Measurements from ENCODE around the gene APRT.

The APRT gene

DNA sequence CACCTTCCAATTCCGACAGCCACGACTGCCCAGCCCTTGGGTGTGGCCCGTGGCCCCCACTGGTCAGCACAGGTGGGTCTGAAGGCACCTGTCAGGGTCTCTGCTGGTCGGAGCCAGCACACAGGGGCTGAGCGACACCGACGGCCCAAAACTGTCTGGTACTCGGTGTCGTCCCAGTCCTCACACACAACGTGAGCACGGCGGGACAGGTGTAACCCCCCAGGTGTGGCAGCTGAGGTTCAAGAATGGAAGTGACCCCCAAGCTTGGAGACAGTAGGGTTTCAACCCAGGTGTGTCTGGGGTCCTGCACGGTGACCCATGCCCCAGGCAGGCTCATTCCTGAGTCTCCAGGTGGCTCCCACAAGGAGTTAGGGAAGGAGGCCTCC lies 44.0 kb upstream of the APRT start:
- Histone ChIP-seq H3K27ac (ENCODE audit: low read depth, low read length, poor library complexity, severe bottlenecking) (no peak overlapping the region), H3K9ac (ENCODE audit: low read length) (no peak overlapping the region), H3K79me2 (ENCODE audit: insufficient read depth, low read length) (no peaks in the 10 kb centered on the region), H3K27me3 (ENCODE audit: insufficient read depth, low read length) (no peaks in the 10 kb centered on the region), H2AFZ (ENCODE audit: low read length) (no peak overlapping the region), H3K9me2 (ENCODE audit: low read depth, low read length) (no peaks in the 10 kb centered on the region), H3K4me1 (ENCODE audit: insufficient read depth, low read length, severe bottlenecking) (peaks cover 33% of the 10 kb centered on the region), H3K4me3 (ENCODE audit: low read depth, low read length, poor library complexity, severe bottlenecking) (no peak overlapping the region), H3F3A (ENCODE audit: insufficient read depth, low read length) (no peaks in the 10 kb centered on the region), H3K9me3 (ENCODE audit: low read length) (no peaks in the 10 kb centered on the region), H3K4me2 (ENCODE audit: low read length) (peak overlapping the region; percentile 38; the same call in 1 of the 2 replicates), H4K20me1 (ENCODE audit: insufficient read depth, low read length) (no peaks in the 10 kb centered on the region), H3K36me3 (ENCODE audit: insufficient read depth, low read length) (peaks cover 21% of the 10 kb centered on the region)
- TF ChIP-seq EZH2 (IDR thresholded peaks at IDR 0.05; ENCODE audit: borderline replicate concordance, low read length), result no peak

DNA sequence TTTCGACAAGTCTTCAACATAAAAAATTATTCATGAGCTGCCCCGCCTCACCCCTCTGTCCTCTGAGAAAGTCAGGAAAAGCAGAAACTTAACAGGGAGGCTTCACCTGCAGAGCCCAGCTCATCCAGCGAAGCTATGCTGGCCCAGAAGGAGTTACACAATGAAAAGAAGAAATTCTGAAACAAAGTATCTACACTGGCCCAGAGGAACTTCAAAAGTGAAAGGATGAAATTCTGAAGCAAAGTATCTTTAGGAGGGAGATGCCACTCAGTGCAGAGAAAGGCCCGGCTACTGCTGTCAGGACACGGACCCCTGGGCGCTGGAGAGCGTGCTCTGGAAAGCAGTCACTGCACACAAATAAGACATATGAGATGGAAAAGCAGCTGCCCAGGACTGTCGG lies 43.4 kb upstream of the APRT start:
- Histone ChIP-seq H3K4me1 (ENCODE audit: insufficient read depth, low read length, severe bottlenecking) (peaks cover 33% of the 10 kb centered on the region), H3K4me2 (ENCODE audit: low read length) (no peak overlapping the region), H3K27ac (ENCODE audit: low read depth, low read length, poor library complexity, severe bottlenecking) (no peak overlapping the region), H3K27me3 (ENCODE audit: insufficient read depth, low read length) (no peaks in the 10 kb centered on the region), H3K79me2 (ENCODE audit: insufficient read depth, low read length) (no peaks in the 10 kb centered on the region), H3K9ac (ENCODE audit: low read length) (no peak overlapping the region), H3K9me3 (ENCODE audit: low read length) (no peaks in the 10 kb centered on the region), H3K9me2 (ENCODE audit: low read depth, low read length) (no peaks in the 10 kb centered on the region), H2AFZ (ENCODE audit: low read length) (no peak overlapping the region), H4K20me1 (ENCODE audit: insufficient read depth, low read length) (no peaks in the 10 kb centered on the region), H3F3A (ENCODE audit: insufficient read depth, low read length) (no peaks in the 10 kb centered on the region), H3K36me3 (ENCODE audit: insufficient read depth, low read length) (peaks cover 16% of the 10 kb centered on the region), H3K4me3 (ENCODE audit: low read depth, low read length, poor library complexity, severe bottlenecking) (no peak overlapping the region)
- TF ChIP-seq, protein P1, sequence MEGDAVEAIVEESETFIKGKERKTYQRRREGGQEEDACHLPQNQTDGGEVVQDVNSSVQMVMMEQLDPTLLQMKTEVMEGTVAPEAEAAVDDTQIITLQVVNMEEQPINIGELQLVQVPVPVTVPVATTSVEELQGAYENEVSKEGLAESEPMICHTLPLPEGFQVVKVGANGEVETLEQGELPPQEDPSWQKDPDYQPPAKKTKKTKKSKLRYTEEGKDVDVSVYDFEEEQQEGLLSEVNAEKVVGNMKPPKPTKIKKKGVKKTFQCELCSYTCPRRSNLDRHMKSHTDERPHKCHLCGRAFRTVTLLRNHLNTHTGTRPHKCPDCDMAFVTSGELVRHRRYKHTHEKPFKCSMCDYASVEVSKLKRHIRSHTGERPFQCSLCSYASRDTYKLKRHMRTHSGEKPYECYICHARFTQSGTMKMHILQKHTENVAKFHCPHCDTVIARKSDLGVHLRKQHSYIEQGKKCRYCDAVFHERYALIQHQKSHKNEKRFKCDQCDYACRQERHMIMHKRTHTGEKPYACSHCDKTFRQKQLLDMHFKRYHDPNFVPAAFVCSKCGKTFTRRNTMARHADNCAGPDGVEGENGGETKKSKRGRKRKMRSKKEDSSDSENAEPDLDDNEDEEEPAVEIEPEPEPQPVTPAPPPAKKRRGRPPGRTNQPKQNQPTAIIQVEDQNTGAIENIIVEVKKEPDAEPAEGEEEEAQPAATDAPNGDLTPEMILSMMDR (IDR thresholded peaks at IDR 0.05; ENCODE audit: low read length), result no peak
- TF ChIP-seq EZH2 (IDR thresholded peaks at IDR 0.05; ENCODE audit: borderline replicate concordance, low read length), result no peak

DNA sequence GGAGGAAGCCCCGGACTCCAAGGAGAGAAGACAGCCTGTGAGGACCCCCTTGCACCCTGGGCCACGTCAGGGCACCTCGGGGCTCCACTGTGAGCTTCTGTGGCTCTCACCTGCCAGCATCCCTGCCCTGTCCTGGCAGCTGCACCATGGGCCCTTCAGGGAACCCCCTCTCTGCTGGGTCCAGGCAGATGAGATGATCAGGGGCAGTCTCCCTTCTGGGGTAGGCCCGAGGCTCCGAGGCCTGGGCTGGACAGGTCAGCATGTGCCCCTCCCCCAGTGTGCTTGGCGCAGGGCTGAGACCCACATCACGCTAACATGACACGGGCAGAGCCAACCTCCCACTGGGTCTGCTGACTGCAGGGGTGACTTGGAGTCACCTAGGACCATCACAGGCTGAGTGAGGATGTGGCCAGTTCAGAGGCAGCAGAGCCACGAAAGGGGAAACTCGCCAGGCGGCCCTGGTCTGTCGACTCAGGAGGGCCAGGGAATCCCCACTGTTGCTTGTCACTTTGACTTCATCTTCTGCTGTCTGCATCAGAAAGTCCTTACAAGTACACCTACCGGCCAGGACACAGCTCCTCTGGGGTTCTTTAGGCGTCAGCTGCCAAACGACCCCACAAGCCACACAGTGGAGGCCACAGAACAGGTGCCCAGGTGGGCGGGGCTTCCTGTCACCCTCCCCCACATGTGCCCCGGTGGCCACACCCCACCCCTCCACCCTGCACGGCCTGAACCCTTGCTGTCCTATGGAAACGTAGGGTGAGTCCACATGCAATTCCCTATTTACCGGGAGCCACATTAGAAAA lies 42.8 kb upstream of the APRT start:
- Histone ChIP-seq H3K27ac (ENCODE audit: low read depth, low read length, poor library complexity, severe bottlenecking) (no peak overlapping the region), H3K79me2 (ENCODE audit: insufficient read depth, low read length) (no peaks in the 10 kb centered on the region), H4K20me1 (ENCODE audit: insufficient read depth, low read length) (no peaks in the 10 kb centered on the region), H3K9me3 (ENCODE audit: low read length) (no peaks in the 10 kb centered on the region), H3F3A (ENCODE audit: insufficient read depth, low read length) (no peaks in the 10 kb centered on the region), H3K4me3 (ENCODE audit: low read depth, low read length, poor library complexity, severe bottlenecking) (no peak overlapping the region), H3K36me3 (ENCODE audit: insufficient read depth, low read length) (peaks cover 9% of the 10 kb centered on the region), H3K4me2 (ENCODE audit: low read length) (no peak overlapping the region), H3K27me3 (ENCODE audit: insufficient read depth, low read length) (no peaks in the 10 kb centered on the region), H3K9ac (ENCODE audit: low read length) (no peak overlapping the region), H3K9me2 (ENCODE audit: low read depth, low read length) (no peaks in the 10 kb centered on the region), H2AFZ (ENCODE audit: low read length) (no peak overlapping the region), H3K4me1 (ENCODE audit: insufficient read depth, low read length, severe bottlenecking) (peaks cover 27% of the 10 kb centered on the region)
- TF ChIP-seq, protein P1 (IDR thresholded peaks at IDR 0.05; ENCODE audit: low read length), result no peak
- no peak for TF ChIP-seq EZH2 (IDR thresholded peaks at IDR 0.05; ENCODE audit: borderline replicate concordance, low read length)

Measured in OCI-LY1 (cell line).